ENCODE results near the gene FTSJ1.

The FTSJ1 gene

DNA sequence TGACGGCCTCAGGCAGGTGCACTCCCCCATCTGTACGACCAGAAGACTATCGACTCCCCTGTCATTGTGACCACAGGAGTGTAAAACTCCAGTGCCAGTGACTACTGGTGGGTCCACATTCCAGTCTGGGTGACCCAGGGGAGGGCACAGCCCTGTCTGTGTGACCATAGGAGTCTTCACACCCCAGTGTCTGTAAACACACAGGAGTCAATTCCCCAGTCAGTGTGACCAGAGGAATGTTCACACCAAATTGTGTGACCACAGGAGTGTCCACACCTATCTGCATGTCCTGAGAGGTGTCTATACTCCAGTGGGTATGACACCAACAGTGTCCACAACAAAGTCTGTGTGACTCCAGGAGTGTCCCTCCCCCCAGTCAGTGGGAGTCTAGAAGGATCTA lies 12.0 kb downstream of the FTSJ1 start:
- H3K4me3 ChIP-seq (replicated peaks; ENCODE audit: low read depth, low read length) = no peak overlapping the region
- TF ChIP-seq CTCF (IDR thresholded peaks at IDR 0.05; ENCODE audit: low read depth, low read length, missing control alignments) = no peak
- DNase-seq (ENCODE audit: extremely low read depth, low read depth) = no peak

- no peak for TF ChIP-seq CTCF (IDR thresholded peaks at IDR 0.05; ENCODE audit: low read depth, low read length, missing control alignments)
- no peak for DNase-seq (ENCODE audit: extremely low read depth, low read depth)
- no peak overlapping the region for H3K4me3 ChIP-seq (replicated peaks; ENCODE audit: low read depth, low read length)
These were observed 13.3 kb downstream of the FTSJ1 start for GRCh38 chrX:48489296-48489695.

GRCh38 chrX:48489892-48490291 lies 13.9 kb downstream of the FTSJ1 start:
- no peak overlapping the region for H3K4me3 ChIP-seq (replicated peaks; ENCODE audit: low read depth, low read length)

DNA sequence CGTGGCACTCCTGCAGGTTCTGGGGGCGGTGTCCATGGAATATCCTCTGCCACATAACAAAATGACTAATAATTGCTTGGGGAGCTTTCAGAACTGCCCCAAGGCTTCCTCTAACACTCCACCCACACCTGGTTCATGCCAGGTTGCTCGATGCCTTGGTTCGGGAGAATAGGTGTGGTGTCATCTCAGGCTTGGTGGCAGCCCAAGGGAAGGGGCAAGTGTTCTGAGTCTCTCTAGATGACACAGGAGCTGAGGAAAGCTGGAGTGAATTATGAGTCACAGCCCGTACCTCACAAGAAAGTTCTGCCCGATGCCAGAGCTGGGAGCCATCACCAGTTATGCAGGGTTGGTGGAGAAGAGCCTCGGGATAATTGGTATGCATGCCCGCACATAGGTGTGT lies 14.7 kb downstream of the FTSJ1 start:
- no peak for TF ChIP-seq CTCF (IDR thresholded peaks at IDR 0.05; ENCODE audit: low read depth, low read length, missing control alignments)
- no peak for DNase-seq (ENCODE audit: extremely low read depth, low read depth)
- H3K4me3 ChIP-seq (replicated peaks; ENCODE audit: low read depth, low read length) = no peak overlapping the region

More at GRCh38 chrX:48489892-48490291, 13.9 kb downstream of the FTSJ1 start:
- no peak for DNase-seq (ENCODE audit: extremely low read depth, low read depth)
- no peak for TF ChIP-seq CTCF (IDR thresholded peaks at IDR 0.05; ENCODE audit: low read depth, low read length, missing control alignments)

DNA sequence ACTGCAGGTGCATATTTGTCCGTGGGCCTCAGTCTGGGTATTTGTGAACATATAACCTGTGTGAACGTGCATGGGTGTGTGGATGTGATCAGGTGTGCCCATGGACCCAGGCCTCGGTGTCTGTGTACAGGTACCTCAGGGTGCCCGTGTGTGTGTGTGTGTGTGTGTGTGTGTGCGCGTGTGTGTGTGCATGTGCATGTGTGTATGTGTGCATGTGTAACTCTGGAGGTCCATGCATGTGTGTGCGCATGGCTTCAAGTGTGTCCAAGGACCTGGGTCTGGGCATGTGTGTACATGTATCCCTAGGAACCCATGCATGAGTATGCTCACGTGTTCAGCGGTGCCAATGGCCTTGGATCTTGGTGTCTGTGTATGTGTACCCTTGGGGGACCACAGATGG lies 15.8 kb downstream of the FTSJ1 start:
- no peak for TF ChIP-seq CTCF (IDR thresholded peaks at IDR 0.05; ENCODE audit: low read depth, low read length, missing control alignments)

GRCh38 chrX:48492293-48492910 lies 16.4 kb downstream of the FTSJ1 start:
- no peak for TF ChIP-seq CTCF (IDR thresholded peaks at IDR 0.05; ENCODE audit: low read depth, low read length, missing control alignments)
- no peak overlapping the region for H3K4me3 ChIP-seq (replicated peaks; ENCODE audit: low read depth, low read length)
- DNase-seq (ENCODE audit: extremely low read depth, low read depth) = no peak

More for the DNA sequence above, 15.8 kb downstream of the FTSJ1 start:
- no peak for DNase-seq (ENCODE audit: extremely low read depth, low read depth)
- H3K4me3 ChIP-seq (replicated peaks; ENCODE audit: low read depth, low read length) = no peak overlapping the region

DNA sequence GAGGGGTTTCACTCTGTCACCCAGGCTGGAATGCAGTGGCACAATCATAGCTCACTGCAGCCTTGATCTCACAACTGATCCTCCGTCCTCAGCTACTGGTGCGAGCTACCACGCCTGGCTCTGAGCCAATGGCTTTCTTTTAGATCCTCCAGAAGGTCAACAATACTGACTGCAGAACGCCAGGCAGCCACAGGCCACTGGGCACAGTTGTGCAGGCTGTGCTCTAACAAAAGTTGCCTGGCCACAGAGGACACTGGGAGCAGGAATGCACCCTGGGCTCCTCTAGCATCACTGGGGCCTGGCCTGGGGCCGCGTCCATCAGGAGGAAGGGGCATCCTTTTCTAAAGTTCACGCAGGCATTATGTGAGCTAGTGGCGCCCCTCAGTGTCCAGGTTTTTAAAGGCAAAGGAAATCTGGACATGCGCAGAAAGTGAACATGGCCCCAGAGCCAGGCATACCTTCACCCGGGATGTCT lies 17.9 kb downstream of the FTSJ1 start:
- DNase-seq (ENCODE audit: extremely low read depth, low read depth) = no peak
- peak; percentile 14 for TF ChIP-seq CTCF (IDR thresholded peaks at IDR 0.05; ENCODE audit: low read depth, low read length, missing control alignments)

More for the DNA sequence above, 17.9 kb downstream of the FTSJ1 start:
- H3K4me3 ChIP-seq (replicated peaks; ENCODE audit: low read depth, low read length) = no peak overlapping the region
